Neuronal stem cell (in vitro differentiated cells): ENCODE measurements around the gene GPS1.
A peak's percentile ranks its signal among the peaks of the same experiment; 100 is the strongest.

Source experiments
- DNase-seq: peaks from one replicate; pipeline ENCODE4 v3.0.0-alpha.2; 2013; ENCODE audit warnings: low spot score
- H2AFZ ChIP-seq: one replicate; pipeline ENCODE4 v1.6.1; 2013; ENCODE audit warnings: mild to moderate bottlenecking, low read length, inconsistent platforms
- H2AK5ac ChIP-seq: 2 replicates; pipeline ENCODE4 v1.6.1; 2013; ENCODE audit warnings: low read depth, mild to moderate bottlenecking, inconsistent platforms, low read length, moderate library complexity, mixed read lengths
- H2BK120ac ChIP-seq: 2 replicates; pipeline ENCODE4 v1.6.1; 2013; ENCODE audit warnings: low read depth, mild to moderate bottlenecking, inconsistent platforms, low read length, moderate library complexity, mixed read lengths
- H2BK12ac ChIP-seq: one replicate; pipeline ENCODE4 v1.6.1; 2013; ENCODE audit warnings: low read length, inconsistent platforms
- H2BK15ac ChIP-seq: 2 replicates; pipeline ENCODE4 v1.6.1; 2013; ENCODE audit warnings: mild to moderate bottlenecking, low read length, inconsistent platforms, mixed read lengths
- H2BK5ac ChIP-seq: one replicate; pipeline ENCODE4 v1.6.1; 2013; ENCODE audit warnings: inconsistent platforms, mild to moderate bottlenecking, low read length, moderate library complexity
- H3K14ac ChIP-seq: one replicate; pipeline ENCODE4 v1.6.1; 2013; ENCODE audit warnings: low read length, inconsistent platforms
- H3K18ac ChIP-seq: 2 replicates; pipeline ENCODE4 v1.6.1; 2013; ENCODE audit warnings: low read length, inconsistent platforms
- H3K23ac ChIP-seq: 2 replicates; pipeline ENCODE4 v1.6.1; 2013; ENCODE audit warnings: low read depth, mild to moderate bottlenecking, mixed read lengths, low read length, inconsistent platforms; ENCODE audit not compliant: poor library complexity
- H3K27ac ChIP-seq: replicated peaks from 3 replicates; pipeline ENCODE4 v1.5.1; 2013; ENCODE audit warnings: low read length, inconsistent platforms
- H3K27me3 ChIP-seq, 3 experiments: 2 replicates each; pipeline ENCODE4 v1.6.1; 2013; ENCODE audit warnings: low read length in 3 of 3, mild to moderate bottlenecking in 2 of 3, inconsistent platforms in 1 of 3, low read depth in 1 of 3, mixed read lengths in 1 of 3, moderate library complexity in 1 of 3; ENCODE audit not compliant: control insufficient read depth in 3 of 3, insufficient read depth in 3 of 3
- H3K36me3 ChIP-seq, 2 donors: replicated peaks in 1 of 2; 2 replicates each; pipeline ENCODE4 v1.6.1; 2013; ENCODE audit warnings: low read length in 2 of 2; ENCODE audit not compliant: control insufficient read depth in 2 of 2, insufficient read depth in 2 of 2
- H3K4ac ChIP-seq: 2 replicates; pipeline ENCODE4 v1.6.1; 2013; ENCODE audit warnings: inconsistent platforms, mild to moderate bottlenecking, low read length, moderate library complexity
- H3K4me1 ChIP-seq, 2 donors: 1 replicate in 1 of 2; 2 replicates in 1 of 2; pipeline ENCODE4 v1.6.1; 2013; ENCODE audit warnings: low read length in 2 of 2, low read depth in 1 of 2; ENCODE audit not compliant: control insufficient read depth in 2 of 2, insufficient read depth in 1 of 2
- H3K4me2 ChIP-seq: one replicate; pipeline ENCODE4 v1.6.1; 2013; ENCODE audit warnings: mild to moderate bottlenecking, low read length, inconsistent platforms; ENCODE audit not compliant: insufficient read depth, poor library complexity, severe bottlenecking
- H3K4me3 ChIP-seq, 2 donors: 2 replicates each; pipeline ENCODE4 v1.5.1; 2013; ENCODE audit warnings: low read length in 2 of 2, mild to moderate bottlenecking in 2 of 2, inconsistent platforms in 1 of 2, moderate library complexity in 1 of 2
- H3K79me1 ChIP-seq: one replicate; pipeline ENCODE4 v1.6.1; 2013; ENCODE audit warnings: low read depth, mild to moderate bottlenecking, inconsistent platforms, low read length, moderate library complexity
- H3K9ac ChIP-seq: one replicate; pipeline ENCODE4 v1.6.1; 2013; ENCODE audit warnings: mild to moderate bottlenecking, low read depth, low read length, inconsistent platforms; ENCODE audit not compliant: poor library complexity
- H3K9me3 ChIP-seq, 2 donors: replicated peaks in 1 of 2; 2 replicates each; pipeline versions ENCODE3 to v1.6.1; 2013; ENCODE audit warnings: low read length in 2 of 2, mild to moderate bottlenecking in 2 of 2, inconsistent platforms in 1 of 2, low read depth in 1 of 2, mixed read lengths in 1 of 2, moderate library complexity in 1 of 2; ENCODE audit not compliant: control insufficient read depth in 2 of 2, insufficient read depth in 1 of 2
- H4K8ac ChIP-seq: one replicate; pipeline ENCODE4 v1.6.1; 2013; ENCODE audit warnings: low read depth, mild to moderate bottlenecking, inconsistent platforms, low read length, moderate library complexity
- H4K91ac ChIP-seq: one replicate; pipeline ENCODE4 v1.6.1; 2013; ENCODE audit warnings: low read length, low read depth, mild to moderate bottlenecking, inconsistent platforms; ENCODE audit not compliant: poor library complexity
- WGBS, 2 donors: extraction: QIAGEN DNeasy Blood & Tissue Kit; methylation state at CpG; one replicate each; pipeline ENCODE4 v1.1.7; 2013; ENCODE audit warnings: missing lambda C conversion rate in 2 of 2, mixed read lengths in 1 of 2; ENCODE audit not compliant: insufficient read length in 2 of 2, insufficient replicate concordance in 1 of 2; ENCODE audit errors: extremely low coverage in 2 of 2; 5-methylcytosine and 5-hydroxymethylcytosine counted together

Gene GPS1

GRCh38 chr17:82020572-82021106, 31.1 kb upstream of the GPS1 start:
- Histone ChIP-seq H3K27ac (peak overlapping the region; percentile 22), H3K27me3 (no peaks in the 10 kb centered on the region), H3K4ac (no peak overlapping the region), H2BK5ac (peak overlapping the region; percentile 84), H3K79me1 (peaks cover 27% of the 10 kb centered on the region), H3K23ac (no peak overlapping the region), H3K36me3 (peaks cover 8 to 33% of the 10 kb centered on the region in 2 donors), H3K9me3 (no peaks in the 10 kb centered on the region), H4K91ac (no peak overlapping the region), H3K9ac (no peak overlapping the region), H3K4me1 (peaks cover 9 to 19% of the 10 kb centered on the region in 2 donors), H3K14ac (no peak overlapping the region), H2BK15ac (no peak overlapping the region), H2AFZ (no peak overlapping the region), H3K4me2 (no peak overlapping the region), H2BK120ac (no peak overlapping the region), H3K4me3 (peak overlapping the region in 1 of 2 donors; percentile 81), H3K18ac (no peak overlapping the region), H2AK5ac (peak overlapping the region; percentile 88), H4K8ac (no peak overlapping the region), H2BK12ac (no peak overlapping the region)
- DNase-seq, result no peak
- WGBS, 2 donors, result no CpG with 5 or more reads among the region's 14 CpGs

- H2BK120ac ChIP-seq, result no peak overlapping the region
- peak overlapping the region; percentile 99 for H3K4me2 ChIP-seq
- H2BK5ac ChIP-seq, result no peak overlapping the region
- H3K23ac ChIP-seq, result peak overlapping the region; percentile 73
- no peak for DNase-seq
- H3K18ac ChIP-seq, result no peak overlapping the region
- no peak overlapping the region for H3K14ac ChIP-seq
- H3K4me1 ChIP-seq, result peaks cover 9 to 16% of the 10 kb centered on the region in 2 donors
- no peak overlapping the region for H3K27ac ChIP-seq
- H2AK5ac ChIP-seq, result peak overlapping the region; percentile 67
- H3K9ac ChIP-seq, result peak overlapping the region; percentile 92
- H3K79me1 ChIP-seq, result peaks cover 30% of the 10 kb centered on the region
- H4K8ac ChIP-seq, result no peak overlapping the region
- H2BK12ac ChIP-seq, result no peak overlapping the region
- H2AFZ ChIP-seq, result no peak overlapping the region
- H3K27me3 ChIP-seq, result no peaks in the 10 kb centered on the region
- no CpG with 5 or more reads among the region's 25 CpGs for WGBS, 2 donors
- H3K36me3 ChIP-seq, result peaks cover 11 to 33% of the 10 kb centered on the region in 2 donors
- H3K4ac ChIP-seq, result no peak overlapping the region
- peaks cover 0 to 2% of the 10 kb centered on the region in 2 donors for H3K9me3 ChIP-seq
- no peak overlapping the region for H2BK15ac ChIP-seq
- H3K4me3 ChIP-seq, result peak overlapping the region in 1 of 2 donors; percentile 81
- no peak overlapping the region for H4K91ac ChIP-seq
These were observed 30.4 kb upstream of the GPS1 start for GRCh38 chr17:82021107-82021899.

GRCh38 chr17:82021900-82022309, 29.8 kb upstream of the GPS1 start:
- Histone ChIP-seq H3K27me3 (no peaks in the 10 kb centered on the region), H2AFZ (peak overlapping the region; percentile 91), H3K4me1 (peaks cover 9 to 16% of the 10 kb centered on the region in 2 donors), H3K18ac (peak overlapping the region; percentile 77), H2BK5ac (no peak overlapping the region), H2BK120ac (no peak overlapping the region), H4K8ac (no peak overlapping the region), H3K23ac (peak overlapping the region; percentile 73), H2BK15ac (no peak overlapping the region), H3K27ac (no peak overlapping the region), H3K9me3 (peaks cover 0 to 2% of the 10 kb centered on the region in 2 donors), H3K79me1 (peaks cover 30% of the 10 kb centered on the region), H3K4me2 (peak overlapping the region; percentile 99), H3K9ac (peak overlapping the region; percentile 92), H3K36me3 (peaks cover 14 to 33% of the 10 kb centered on the region in 2 donors), H4K91ac (no peak overlapping the region), H2AK5ac (peak overlapping the region; percentile 91), H3K14ac (no peak overlapping the region), H2BK12ac (peak overlapping the region; percentile 90), H3K4ac (no peak overlapping the region), H3K4me3 (peak overlapping the region; percentile 81 to 98)
- WGBS, 2 donors, result no CpG with 5 or more reads among the region's 10 CpGs
- no peak for DNase-seq

GRCh38 chr17:82022310-82022980, 29.3 kb upstream of the GPS1 start, which contains the start of gene CENPX:
TSS of gene CENPX (minus strand) at chr17:82022878. CDS start at chr17:82022861, 17 bp downstream.
- peak within 1 kb of the TSS; percentile 98 for H3K9ac ChIP-seq
- H2AFZ ChIP-seq, result peak within 1 kb of the TSS; percentile 97
- H3K27ac ChIP-seq, result no peak within 1 kb of the TSS
- H3K27me3 ChIP-seq, result no peaks in the 10 kb centered on the region
- H2AK5ac ChIP-seq, result peak within 1 kb of the TSS; percentile 98
- no CpG with 5 or more reads among the region's 64 CpGs for WGBS, 2 donors
- peak within 1 kb of the TSS; percentile 91 for H3K23ac ChIP-seq
- H3K4me1 ChIP-seq, result peaks cover 9 to 16% of the 10 kb centered on the region in 2 donors
- peak within 1 kb of the TSS; percentile 99 for H3K4me2 ChIP-seq
- peak within 1 kb of the TSS; percentile 94 for H3K14ac ChIP-seq
- H3K4ac ChIP-seq, result peak within 1 kb of the TSS; percentile 66
- peaks cover 17 to 31% of the 10 kb centered on the region in 2 donors for H3K36me3 ChIP-seq
- peak within 1 kb of the TSS; percentile 90 for H2BK5ac ChIP-seq
- H3K9me3 ChIP-seq, result peaks cover 0 to 2% of the 10 kb centered on the region in 2 donors
- peak within 1 kb of the TSS; percentile 90 for H2BK12ac ChIP-seq
- peak; percentile 43 for DNase-seq
- H3K79me1 ChIP-seq, result peaks cover 30% of the 10 kb centered on the region
- H4K8ac ChIP-seq, result no peak within 1 kb of the TSS
- H2BK15ac ChIP-seq, result peak within 1 kb of the TSS; percentile 96
- peak within 1 kb of the TSS; percentile 93 to 98 for H3K4me3 ChIP-seq
- H4K91ac ChIP-seq, result no peak within 1 kb of the TSS
- peak within 1 kb of the TSS; percentile 8 for H2BK120ac ChIP-seq
- peak within 1 kb of the TSS; percentile 96 for H3K18ac ChIP-seq
